ENCODE data around the gene KCNJ6.

The KCNJ6 gene

GRCh38 chr21:37568415-37568814 lies 347.8 kb downstream of the KCNJ6 start:
- H3K4me1 ChIP-seq (ENCODE audit: insufficient read depth, low read length), result peaks cover 9% of the 10 kb centered on the region

DNA sequence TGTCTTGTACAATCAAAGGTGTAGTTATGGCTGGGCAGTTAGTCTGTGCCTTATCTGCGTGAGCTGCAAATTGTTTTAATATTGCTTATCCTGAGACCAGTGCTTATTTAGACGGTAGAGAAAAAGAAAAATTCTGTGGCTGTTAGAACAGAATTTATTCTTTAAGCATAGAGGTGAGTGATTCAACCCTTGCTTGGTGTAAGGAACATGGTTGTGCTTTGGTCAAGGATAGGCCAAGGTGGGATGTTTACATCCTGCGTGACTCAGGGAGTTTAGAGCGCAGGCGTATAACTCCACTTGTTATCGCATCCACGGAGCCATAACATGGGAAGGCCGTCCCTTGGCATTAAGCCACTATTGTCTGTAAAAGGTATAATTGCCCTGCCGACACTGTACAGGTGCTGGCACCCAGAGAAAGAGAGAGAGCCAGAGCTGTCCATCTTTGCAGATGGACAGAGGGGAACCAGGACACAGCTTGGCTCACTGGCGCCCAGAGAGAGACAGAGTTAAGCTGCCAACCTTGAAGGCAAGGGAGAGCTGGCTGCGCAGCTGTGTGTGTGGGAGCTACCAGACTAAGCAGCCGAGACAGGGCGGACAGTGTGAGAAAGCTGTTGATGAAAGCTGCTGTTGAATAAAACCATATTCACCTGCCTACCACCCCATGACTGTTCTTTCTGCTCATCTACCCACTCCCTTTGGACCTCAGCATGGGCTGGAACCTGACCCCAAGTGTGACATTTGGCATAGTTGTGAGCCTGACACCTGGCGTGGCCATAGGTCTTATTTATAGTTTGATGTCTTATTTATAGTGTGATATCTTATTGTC lies 349.3 kb downstream of the KCNJ6 start:
- Histone ChIP-seq H3K4me3 (ENCODE audit: low read length) (no peak overlapping the region), H3K4me1 (ENCODE audit: insufficient read depth, low read length) (peaks cover 9% of the 10 kb centered on the region), H3K9me3 (ENCODE audit: insufficient read depth, low read depth, low read length) (no peaks in the 10 kb centered on the region), H3K27ac (ENCODE audit: low read length) (no peak overlapping the region), H3K9ac (ENCODE audit: low read depth, low read length) (no peak overlapping the region), H3K27me3 (ENCODE audit: insufficient read depth, low read length) (peaks cover 9% of the 10 kb centered on the region), H3K36me3 (ENCODE audit: insufficient read depth, low read depth, low read length) (no peaks in the 10 kb centered on the region)

More at GRCh38 chr21:37568415-37568814, 347.8 kb downstream of the KCNJ6 start:
- no peaks in the 10 kb centered on the region for H3K9me3 ChIP-seq (ENCODE audit: insufficient read depth, low read depth, low read length)
- no peak overlapping the region for H3K9ac ChIP-seq (ENCODE audit: low read depth, low read length)
- H3K27ac ChIP-seq (ENCODE audit: low read length), result no peak overlapping the region
- no peak overlapping the region for H3K4me3 ChIP-seq (ENCODE audit: low read length)
- peaks cover under 1% of the 10 kb centered on the region; the same call in 1 of the 2 replicates for H3K27me3 ChIP-seq (ENCODE audit: insufficient read depth, low read length)
- H3K36me3 ChIP-seq (ENCODE audit: insufficient read depth, low read depth, low read length), result no peaks in the 10 kb centered on the region

- Histone ChIP-seq H3K9me3 (ENCODE audit: insufficient read depth, low read depth, low read length) (no peaks in the 10 kb centered on the region), H3K27me3 (ENCODE audit: insufficient read depth, low read length) (peaks cover 9% of the 10 kb centered on the region), H3K27ac (ENCODE audit: low read length) (no peak overlapping the region), H3K4me3 (ENCODE audit: low read length) (no peak overlapping the region), H3K36me3 (ENCODE audit: insufficient read depth, low read depth, low read length) (no peaks in the 10 kb centered on the region), H3K4me1 (ENCODE audit: insufficient read depth, low read length) (peaks cover 9% of the 10 kb centered on the region), H3K9ac (ENCODE audit: low read depth, low read length) (no peak overlapping the region)
These were observed 350.6 kb downstream of the KCNJ6 start for GRCh38 chr21:37565530-37566223.

- Histone ChIP-seq H3K27me3 (ENCODE audit: insufficient read depth, low read length) (peaks cover 9% of the 10 kb centered on the region), H3K4me3 (ENCODE audit: low read length) (peak overlapping the region; percentile 81), H3K36me3 (ENCODE audit: insufficient read depth, low read depth, low read length) (no peaks in the 10 kb centered on the region), H3K4me1 (ENCODE audit: insufficient read depth, low read length) (peaks cover 9% of the 10 kb centered on the region), H3K9ac (ENCODE audit: low read depth, low read length) (peak overlapping the region; percentile 79; the same call in 1 of the 2 replicates), H3K9me3 (ENCODE audit: insufficient read depth, low read depth, low read length) (no peaks in the 10 kb centered on the region), H3K27ac (ENCODE audit: low read length) (no peak overlapping the region)
These were observed 351.2 kb downstream of the KCNJ6 start for GRCh38 chr21:37564924-37565529.

DNA sequence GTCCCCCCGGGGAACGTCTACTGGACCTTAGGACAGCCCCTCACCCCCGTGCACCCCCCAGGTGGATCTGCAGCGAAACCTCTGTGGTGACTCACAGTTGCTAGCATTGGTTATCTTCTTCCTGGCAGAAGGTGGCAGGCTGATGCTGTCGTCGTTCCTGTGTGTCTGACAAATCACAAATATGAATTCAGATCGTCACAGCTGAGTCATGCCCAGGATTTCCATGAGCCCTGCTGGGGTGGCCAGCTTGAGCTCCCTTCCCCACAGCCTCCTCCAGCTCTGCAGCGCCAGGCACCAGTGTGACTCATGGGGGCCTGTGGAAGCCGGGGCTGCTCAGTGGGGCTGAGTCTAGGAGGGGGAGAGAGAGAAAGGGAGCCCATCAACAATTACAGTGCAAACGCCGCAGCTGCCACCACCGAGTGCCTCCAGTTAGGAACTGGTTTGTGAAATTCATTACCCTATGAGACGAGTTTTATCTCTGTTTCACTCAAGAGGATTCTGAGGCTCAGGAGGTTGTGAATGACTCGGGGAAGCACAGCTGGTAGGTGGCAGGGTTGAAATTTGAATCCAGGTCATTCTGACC lies 351.8 kb downstream of the KCNJ6 start:
- Histone ChIP-seq H3K36me3 (ENCODE audit: insufficient read depth, low read depth, low read length) (no peaks in the 10 kb centered on the region), H3K27ac (ENCODE audit: low read length) (peak overlapping the region; percentile 35), H3K9me3 (ENCODE audit: insufficient read depth, low read depth, low read length) (no peaks in the 10 kb centered on the region), H3K4me1 (ENCODE audit: insufficient read depth, low read length) (peaks cover 9% of the 10 kb centered on the region), H3K4me3 (ENCODE audit: low read length) (peak overlapping the region; percentile 81), H3K9ac (ENCODE audit: low read depth, low read length) (peak overlapping the region; percentile 79), H3K27me3 (ENCODE audit: insufficient read depth, low read length) (peaks cover 9% of the 10 kb centered on the region)

GRCh38 chr21:37563641-37564340 lies 352.5 kb downstream of the KCNJ6 start:
- peak overlapping the region; percentile 84 for H3K9ac ChIP-seq (ENCODE audit: low read depth, low read length)
- H3K4me1 ChIP-seq (ENCODE audit: insufficient read depth, low read length), result peaks cover 9% of the 10 kb centered on the region
- H3K36me3 ChIP-seq (ENCODE audit: insufficient read depth, low read depth, low read length), result no peaks in the 10 kb centered on the region
- peak overlapping the region; percentile 81 for H3K4me3 ChIP-seq (ENCODE audit: low read length)
- H3K27me3 ChIP-seq (ENCODE audit: insufficient read depth, low read length), result peaks cover 9% of the 10 kb centered on the region
- H3K27ac ChIP-seq (ENCODE audit: low read length), result peak overlapping the region; percentile 48
- H3K9me3 ChIP-seq (ENCODE audit: insufficient read depth, low read depth, low read length), result no peaks in the 10 kb centered on the region

- Histone ChIP-seq H3K27ac (ENCODE audit: low read length) (peak overlapping the region; percentile 48), H3K4me3 (ENCODE audit: low read length) (peak overlapping the region; percentile 81), H3K9ac (ENCODE audit: low read depth, low read length) (peak overlapping the region; percentile 84; the same call in 1 of the 2 replicates), H3K27me3 (ENCODE audit: insufficient read depth, low read length) (peaks cover 9% of the 10 kb centered on the region), H3K4me1 (ENCODE audit: insufficient read depth, low read length) (peaks cover 9% of the 10 kb centered on the region), H3K9me3 (ENCODE audit: insufficient read depth, low read depth, low read length) (no peaks in the 10 kb centered on the region), H3K36me3 (ENCODE audit: insufficient read depth, low read depth, low read length) (no peaks in the 10 kb centered on the region)
These were observed 353.2 kb downstream of the KCNJ6 start for GRCh38 chr21:37562920-37563640.

- Histone ChIP-seq H3K4me3 (ENCODE audit: low read length) (no peak overlapping the region), H3K9me3 (ENCODE audit: insufficient read depth, low read depth, low read length) (no peaks in the 10 kb centered on the region), H3K36me3 (ENCODE audit: insufficient read depth, low read depth, low read length) (no peaks in the 10 kb centered on the region), H3K27me3 (ENCODE audit: insufficient read depth, low read length) (peaks cover 9% of the 10 kb centered on the region), H3K9ac (ENCODE audit: low read depth, low read length) (no peak overlapping the region), H3K27ac (ENCODE audit: low read length) (no peak overlapping the region), H3K4me1 (ENCODE audit: insufficient read depth, low read length) (peaks cover 9% of the 10 kb centered on the region)
These were observed 354.0 kb downstream of the KCNJ6 start for GRCh38 chr21:37561941-37562919.

- no peak overlapping the region for H3K9ac ChIP-seq (ENCODE audit: low read depth, low read length)
- H3K27me3 ChIP-seq (ENCODE audit: insufficient read depth, low read length), result peaks cover 9% of the 10 kb centered on the region
- H3K27ac ChIP-seq (ENCODE audit: low read length), result no peak overlapping the region
- H3K4me1 ChIP-seq (ENCODE audit: insufficient read depth, low read length), result peaks cover 9% of the 10 kb centered on the region
- no peaks in the 10 kb centered on the region for H3K9me3 ChIP-seq (ENCODE audit: insufficient read depth, low read depth, low read length)
- no peak overlapping the region for H3K4me3 ChIP-seq (ENCODE audit: low read length)
- H3K36me3 ChIP-seq (ENCODE audit: insufficient read depth, low read depth, low read length), result no peaks in the 10 kb centered on the region
These were observed 354.8 kb downstream of the KCNJ6 start for GRCh38 chr21:37561506-37561905.

DNA sequence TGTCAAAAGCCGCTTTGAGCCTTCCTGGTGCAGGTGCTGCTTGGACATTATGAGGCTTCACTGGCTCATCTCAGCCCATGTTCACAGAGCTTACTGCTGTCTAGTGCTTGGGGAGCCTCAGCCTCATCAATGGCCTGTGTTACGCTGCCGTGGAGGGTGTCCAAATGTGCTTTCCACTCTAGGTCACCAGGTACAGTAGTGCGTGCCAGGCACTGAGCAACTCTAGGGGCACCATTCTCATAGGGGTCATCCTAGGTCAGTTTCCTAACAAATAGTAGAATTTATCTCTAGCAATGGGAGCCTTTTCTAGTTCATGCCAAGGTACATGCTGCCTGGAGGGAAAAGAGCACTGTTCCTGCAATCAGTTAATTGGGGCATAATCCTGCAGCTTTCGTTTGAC lies 355.9 kb downstream of the KCNJ6 start:
- H3K4me3 ChIP-seq (ENCODE audit: low read length), result no peak overlapping the region
- H3K27ac ChIP-seq (ENCODE audit: low read length), result no peak overlapping the region
- no peaks in the 10 kb centered on the region for H3K36me3 ChIP-seq (ENCODE audit: insufficient read depth, low read depth, low read length)
- H3K27me3 ChIP-seq (ENCODE audit: insufficient read depth, low read length), result peaks cover 9% of the 10 kb centered on the region
- peaks cover 9% of the 10 kb centered on the region for H3K4me1 ChIP-seq (ENCODE audit: insufficient read depth, low read length)
- no peaks in the 10 kb centered on the region for H3K9me3 ChIP-seq (ENCODE audit: insufficient read depth, low read depth, low read length)
- no peak overlapping the region for H3K9ac ChIP-seq (ENCODE audit: low read depth, low read length)

Data from iPS-20b (cell line).